K562 (cell line): ENCODE data around the gene AP2M1. TPM values are rescaled to one million over a fixed set of nuclear protein-coding genes. Genes with fewer than 3 reads are reported as not detected.

Experiments used
- ATAC-seq: fragments of 200-7000 bp; cut with Tn5 transposase; 3 replicates; pipeline ENCODE4 v1.9.1; 2020; ENCODE audit warnings: moderate library complexity
- BruUV-seq: library from RNA; stranded (reverse); fragments of 400-500 nt; replicated peaks from 2 replicates; lab custom pipeline; 2021; lab: Mats Ljungman, UMichigan
- CTCF ChIA-PET: fragments of 300-600 bp; formaldehyde crosslinking; extraction: SDS; loops from one replicate; lab custom pipeline; 2021; ENCODE audit warnings: low intra/inter-chr PET ratio; lab: Yijun Ruan, JAX
- POLR2A ChIA-PET: fragments of 300-600, 350-650 bp; sonication (Branson Sonifier 250); formaldehyde crosslinking; extraction: SDS; loops from one replicate; lab custom pipeline; 2021; ENCODE audit warnings: antibody characterized with exemption, inconsistent platforms; lab: Yijun Ruan, JAX
- DNase-seq, 4 experiments: peaks; one replicate each; pipeline versions ENCODE4 v3.0.0 to v3.0.0-alpha.2; 2011 to 2018; ENCODE audit warnings: low spot score in 3 of 4, mixed read lengths in 3 of 4; ENCODE audit errors: extremely low read depth in 1 of 4
- FAIRE-seq: peaks from 2 replicates; lab custom pipeline; 2011; peaks lifted over from hg19 to GRCh38; lab: Jason Lieb, UNC
- H2AFZ ChIP-seq: 2 replicates; pipeline ENCODE4 v1.6.0; 2011; ENCODE audit warnings: low read depth, low read length, control low read depth, inconsistent platforms
- H3K27ac ChIP-seq: fragments of 200-600 bp; 3 replicates; pipeline ENCODE4 v1.8.0; 2011; ENCODE audit warnings: low read depth, mild to moderate bottlenecking, control low read depth, inconsistent platforms, low read length, moderate library complexity, mixed read lengths; ENCODE audit errors: extremely low read depth
- H3K27me3 ChIP-seq, 2 experiments: fragments of 300-600 bp in 1 of 2; 2 replicates in 1 of 2; 3 replicates in 1 of 2; pipeline versions ENCODE4 v1.6.0 to v1.8.0; 2011; ENCODE audit warnings: inconsistent platforms in 2 of 2, low read length in 2 of 2, mild to moderate bottlenecking in 1 of 2, mixed read lengths in 1 of 2, moderate library complexity in 1 of 2; ENCODE audit not compliant: control insufficient read depth in 2 of 2, insufficient read depth in 2 of 2
- H3K36me3 ChIP-seq: fragments of 300-600 bp; 3 replicates; pipeline ENCODE4 v1.8.0; 2011; ENCODE audit warnings: mild to moderate bottlenecking, low read length, inconsistent platforms; ENCODE audit not compliant: control insufficient read depth, insufficient read depth
- H3K4me1 ChIP-seq, 2 experiments: fragments of 200-600 bp in 1 of 2; replicated peaks in 1 of 2; 2 replicates in 1 of 2; 3 replicates in 1 of 2; pipeline versions ENCODE4 v1.5.1 to v1.8.0; 2011; ENCODE audit warnings: inconsistent platforms in 2 of 2, low read length in 2 of 2, mild to moderate bottlenecking in 1 of 2, mixed read lengths in 1 of 2, moderate library complexity in 1 of 2; ENCODE audit not compliant: control insufficient read depth in 2 of 2, insufficient read depth in 2 of 2
- H3K4me2 ChIP-seq: 2 replicates; pipeline ENCODE4 v1.6.1; 2011; ENCODE audit warnings: low read length, control low read depth, inconsistent platforms, mixed read lengths; ENCODE audit not compliant: insufficient read depth
- H3K4me3 ChIP-seq: fragments of 200-600 bp; sonication (generic), shearing (Covaris generic); 2 replicates; pipeline ENCODE4 v1.5.1; 2016; ENCODE audit warnings: control low read depth, inconsistent platforms
- H3K79me2 ChIP-seq: fragments of 200-600 bp; 3 replicates; pipeline ENCODE4 v1.8.0; 2011; ENCODE audit warnings: low read length, inconsistent platforms; ENCODE audit not compliant: control insufficient read depth, insufficient read depth
- H3K9ac ChIP-seq, 2 experiments: 2 replicates each; pipeline versions ENCODE4 v1.6.0 to v1.6.1; 2011; ENCODE audit warnings: low read depth in 2 of 2, low read length in 2 of 2, control low read depth in 1 of 2, inconsistent platforms in 1 of 2, mild to moderate bottlenecking in 1 of 2, mixed read lengths in 1 of 2; ENCODE audit not compliant: insufficient read depth in 1 of 2
- H3K9me1 ChIP-seq: one replicate; pipeline ENCODE4 v1.6.0; 2011; ENCODE audit warnings: inconsistent platforms, mild to moderate bottlenecking, low read length, moderate library complexity; ENCODE audit not compliant: control insufficient read depth, insufficient read depth
- H3K9me3 ChIP-seq: replicated peaks from 2 replicates; pipeline ENCODE4 v1.5.1; 2011; ENCODE audit warnings: low read depth, low read length, inconsistent platforms; ENCODE audit not compliant: control insufficient read depth, insufficient read depth
- H4K20me1 ChIP-seq: replicated peaks from 2 replicates; pipeline ENCODE4 v1.6.1; 2011; ENCODE audit warnings: low read length, inconsistent platforms, mixed read lengths; ENCODE audit not compliant: control insufficient read depth, insufficient read depth
- CC2D1A ChIP-seq: fragments of 450-650 bp; IDR thresholded peaks from 2 replicates; pipeline ENCODE4 v1.6.1; 2017; ENCODE audit warnings: mild to moderate bottlenecking
- CLOCK ChIP-seq: fragments of 250-450 bp; sonication (Bioruptor Pico); IDR thresholded peaks from 2 replicates; pipeline ENCODE4 v1.4.0; 2020; ENCODE audit warnings: mild to moderate bottlenecking, moderate library complexity, borderline replicate concordance
- DPF2 ChIP-seq: fragments of 450-650 bp; IDR thresholded peaks from 2 replicates; pipeline ENCODE4 v1.6.1; 2016
- ETV1 ChIP-seq: fragments of 450-650 bp; conservative IDR thresholded peaks from 2 replicates; pipeline ENCODE4 v1.6.1; 2016; ENCODE audit warnings: missing genetic modification characterization, control low read depth, low read depth, missing compliant biosample characterization
- FOSL1 ChIP-seq: fragments of 200-800 bp; sonication (Bioruptor generic); conservative IDR thresholded peaks from 2 replicates; pipeline ENCODE4 v1.6.1; 2016; ENCODE audit warnings: missing genetic modification characterization, missing compliant biosample characterization
- ILK ChIP-seq: fragments of 450-650 bp; IDR thresholded peaks from 2 replicates; pipeline ENCODE4 v1.6.1; 2016; ENCODE audit warnings: missing genetic modification characterization, low read depth, mild to moderate bottlenecking, missing compliant biosample characterization, moderate library complexity, borderline replicate concordance
- MEIS2 ChIP-seq: fragments of 450-650 bp; IDR thresholded peaks from 2 replicates; pipeline ENCODE4 v1.6.1; 2014; ENCODE audit warnings: mild to moderate bottlenecking; ENCODE audit not compliant: partially characterized antibody
- SPI1 ChIP-seq: IDR thresholded peaks from 2 replicates; pipeline ENCODE4 v1.6.1; 2011; ENCODE audit warnings: low read depth, low read length, control low read depth, borderline replicate concordance
- ZZZ3 ChIP-seq: fragments of 450-650 bp; IDR thresholded peaks from 2 replicates; pipeline ENCODE4 v1.6.1; 2016; ENCODE audit warnings: antibody characterized with exemption, mild to moderate bottlenecking, moderate library complexity
- WGBS: fragments of 100-300 bp; shearing (Covaris generic); methylation state at CpG from one replicate; pipeline ENCODE4 v1.1.6; 2016; ENCODE audit warnings: low coverage, mixed read lengths; ENCODE audit not compliant: insufficient coverage; ENCODE audit errors: missing lambda C conversion rate; 5-methylcytosine and 5-hydroxymethylcytosine counted together
- in situ Hi-C: fragments of 300-500 bp; cut with MboI; formaldehyde crosslinking; loops from 4 replicates; pipeline ENCODE4 v1.15.0; 2018; ENCODE audit warnings: inconsistent platforms, mixed read lengths
- intact Hi-C: fragments of 100-400 bp; cut with micrococcal nuclease; formaldehyde crosslinking; loops from 2 replicates; pipeline ENCODE4 v1.14.2; 2022
- polyA plus RNA-seq, 8 experiments: library from polyadenylated mRNA; depleted of rRNA in 4 of 8; stranded (reverse) in 5 of 8; unstranded in 3 of 8; fragments of >200 nt; fragmentation: Nextera tagmentation in 2 of 8; fragmentation: Illumina TruSeq in 1 of 8; extraction: Ambion mirVana in 2 of 8; extraction: Trizol in 1 of 8; gene quantifications; 2 replicates each; pipeline versions ENCODE4 v1.2.1 to v1.2.3, GENCODE V29; 2011 to 2014; ENCODE audit warnings: inconsistent platforms in 1 of 8, missing spikeins in 1 of 8
- total RNA-seq, 7 experiments: library from RNA; depleted of rRNA in 6 of 7; stranded (reverse); fragments of >200 nt in 6 of 7; fragmentation: Illumina TruSeq in 2 of 7; extraction: Trizol in 2 of 7; gene quantifications; 2 replicates each; pipeline versions ENCODE4 v1.2.1 to v1.2.3, GENCODE V29; 2011 to 2021; ENCODE audit warnings: low replicate concordance in 1 of 7
- TF ChIP-seq, protein P1 (sequence below): fragments of 250-450 bp; sonication (Bioruptor Pico); IDR thresholded peaks from 2 replicates; pipeline ENCODE4 v1.5.0; 2022; ENCODE audit warnings: mild to moderate bottlenecking

The AP2M1 gene
- total and polyA plus RNA-seq, 9 of the 15 experiments (the other 6 are each of a cell fraction or from before 2014, with no cell fraction given): 118 to 505 (median 296) TPM

GRCh38 chr3:184178521-184179138 is 4.0 kb downstream of the AP2M1 start:
- FAIRE-seq (no peak), ATAC-seq (no peak), DNase-seq (no peak)
- Histone ChIP-seq H3K27me3 (no peaks in the 10 kb centered on the region), H3K4me2 (no peak overlapping the region), H3K27ac (no peak overlapping the region; the same call in 2 of the 3 replicates), H3K4me1 (peaks cover 23 to 39% of the 10 kb centered on the region in 2 experiments; a peak in 4 of 5 replicates), H3K9ac (peak overlapping the region in 1 of 2 experiments; percentile 23; a peak in 1 of 4 replicates), H3K36me3 (peaks cover 73% of the 10 kb centered on the region), H3K9me1 (no peaks in the 10 kb centered on the region), H3K9me3 (no peaks in the 10 kb centered on the region), H3K79me2 (peaks cover 46% of the 10 kb centered on the region), H2AFZ (no peak overlapping the region), H4K20me1 (peaks cover 20% of the 10 kb centered on the region), H3K4me3 (no peak overlapping the region)
- intact Hi-C loops: no loop called here
- POLR2A ChIA-PET: interaction anchor here (0.6 to 1.5 kb wide), 2 partner anchors 32 to 44 kb away, joined by 3 read pairs; partner anchors contain the start of gene EIF2B5
- in situ Hi-C loops: no loop called here
- WGBS: 98% methylated on average over 12 of the region's 13 CpGs
- TF ChIP-seq CC2D1A (no peak), SPI1 (peak; percentile 9; the same call in 1 of the 2 replicates)
- no TSS peak for BruUV-seq
- CTCF ChIA-PET: no interaction called here

- Histone ChIP-seq H3K79me2 (peaks cover 39% of the 10 kb centered on the region), H2AFZ (no peak overlapping the region), H3K27me3 (no peaks in the 10 kb centered on the region), H3K4me1 (peaks cover 26 to 45% of the 10 kb centered on the region in 2 experiments), H3K4me3 (no peak overlapping the region), H3K4me2 (no peak overlapping the region), H3K9me3 (no peaks in the 10 kb centered on the region), H4K20me1 (peaks cover 20% of the 10 kb centered on the region), H3K9me1 (no peaks in the 10 kb centered on the region), H3K36me3 (peaks cover 85% of the 10 kb centered on the region), H3K27ac (no peak overlapping the region), H3K9ac (no peak overlapping the region)
- intact Hi-C loops (no loop called here), in situ Hi-C loops (no loop called here)
- FAIRE-seq (no peak), ATAC-seq (no peak), DNase-seq (peak in 1 of 4 experiments; percentile 51)
- 86% methylated on average over 5 of the region's 6 CpGs for WGBS
- no TSS peak for BruUV-seq
- CTCF ChIA-PET: no interaction called here
- POLR2A ChIA-PET: interaction anchor here (0.6 to 1.5 kb wide), 10 partner anchors 8 to 276 kb away, joined by 3 to 8 read pairs (median 3); no protein-coding TSS in a partner anchor
- TF ChIP-seq MEIS2: no peak
- TF ChIP-seq, protein P1, sequence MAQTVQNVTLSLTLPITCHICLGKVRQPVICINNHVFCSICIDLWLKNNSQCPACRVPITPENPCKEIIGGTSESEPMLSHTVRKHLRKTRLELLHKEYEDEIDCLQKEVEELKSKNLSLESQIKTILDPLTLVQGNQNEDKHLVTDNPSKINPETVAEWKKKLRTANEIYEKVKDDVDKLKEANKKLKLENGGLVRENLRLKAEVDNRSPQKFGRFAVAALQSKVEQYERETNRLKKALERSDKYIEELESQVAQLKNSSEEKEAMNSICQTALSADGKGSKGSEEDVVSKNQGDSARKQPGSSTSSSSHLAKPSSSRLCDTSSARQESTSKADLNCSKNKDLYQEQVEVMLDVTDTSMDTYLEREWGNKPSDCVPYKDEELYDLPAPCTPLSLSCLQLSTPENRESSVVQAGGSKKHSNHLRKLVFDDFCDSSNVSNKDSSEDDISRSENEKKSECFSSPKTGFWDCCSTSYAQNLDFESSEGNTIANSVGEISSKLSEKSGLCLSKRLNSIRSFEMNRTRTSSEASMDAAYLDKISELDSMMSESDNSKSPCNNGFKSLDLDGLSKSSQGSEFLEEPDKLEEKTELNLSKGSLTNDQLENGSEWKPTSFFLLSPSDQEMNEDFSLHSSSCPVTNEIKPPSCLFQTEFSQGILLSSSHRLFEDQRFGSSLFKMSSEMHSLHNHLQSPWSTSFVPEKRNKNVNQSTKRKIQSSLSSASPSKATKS (CRISPR knock-in tag): no peak
- TF ChIP-seq DPF2: no peak
- no peak for TF ChIP-seq ILK
- 0 out of 2 replicates have a peak, but pooled peaks have one; percentile 38 for TF ChIP-seq ETV1 (tag)
- no peak for TF ChIP-seq ZZZ3
- TF ChIP-seq FOSL1: peak; percentile 25; the same call in 1 of the 2 replicates
- TF ChIP-seq CLOCK (CRISPR knock-in tag): no peak
These were observed 5.5 kb downstream of the AP2M1 start for GRCh38 chr3:184180165-184180564.
